ENCODE results near the gene GPR183. TPM values are rescaled to one million over a fixed set of nuclear protein-coding genes. Genes with fewer than 3 reads are reported as not detected.
"Not testable (repeated sequence)": the region's sequence is repeated elsewhere in the genome, so short reads cannot be mapped to it uniquely, and the experiment has no call there.

The GPR183 gene
- total and polyA plus RNA-seq, 10 of the 15 experiments (the other 5 are each of a cell fraction or from before 2014, with no cell fraction given) = 134 to 669 (median 225) TPM

DNA sequence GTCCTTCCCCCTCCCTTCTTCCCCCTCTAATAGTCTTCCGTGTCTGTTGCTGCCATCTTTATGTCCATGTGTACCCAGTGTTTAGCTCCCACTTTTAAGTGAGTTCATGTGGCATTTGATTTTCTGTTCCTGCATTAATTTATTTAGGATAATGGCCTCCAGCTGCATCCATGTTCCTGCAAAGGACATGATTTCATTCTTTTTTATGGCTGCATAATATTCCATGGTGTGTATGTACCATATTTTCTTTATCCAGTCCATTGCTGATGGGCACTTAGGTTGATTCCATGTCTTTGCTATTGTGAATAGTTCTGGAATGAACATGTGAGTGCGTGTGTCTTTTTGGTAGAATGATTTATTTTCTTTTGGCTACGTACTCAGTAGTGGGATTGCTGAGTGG is 58.0 kb downstream of the GPR183 start:
- H3K27ac ChIP-seq (ENCODE audit: control insufficient read depth, insufficient read depth); POLR2A ChIA-PET: not testable (repeated sequence)
- SMC1A ChIA-PET (ENCODE audit: uncharacterized antibody, unreplicated experiment) = interaction anchor here (0.6 kb wide), 1 partner anchor 143 kb away, joined by 3 read pairs; no protein-coding TSS in a partner anchor

DNA sequence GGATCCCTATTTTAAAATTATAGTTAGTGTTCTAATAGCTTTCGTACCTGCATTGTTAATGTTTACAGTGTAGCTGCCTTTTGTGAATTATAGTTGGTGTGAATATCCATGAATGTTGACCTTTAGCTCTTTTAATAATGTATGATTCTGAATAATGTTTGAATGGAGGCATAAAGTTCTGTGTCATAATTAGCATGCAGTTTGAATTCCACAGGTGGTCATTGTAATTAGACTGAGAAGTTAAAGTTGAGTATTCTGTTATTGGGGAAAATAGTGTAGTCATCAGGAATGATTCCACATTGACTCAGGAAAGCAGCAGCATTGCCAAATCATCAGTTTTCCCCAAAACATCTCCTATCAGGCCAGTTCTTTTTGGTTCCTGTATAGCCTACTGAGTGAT is 61.1 kb downstream of the GPR183 start:
- in situ Hi-C loops (cut with MboI) (no loop called here), intact Hi-C loops (cut with micrococcal nuclease; ENCODE audit: unreplicated experiment) (no loop called here)
- Histone ChIP-seq H3K79me2 (ENCODE audit: control insufficient read depth, insufficient read depth, low read length) (no peaks in the 10 kb centered on the region), H3K9ac (ENCODE audit: control insufficient read depth, insufficient read depth, low read length) (no peak overlapping the region), H3K36me3 (ENCODE audit: control insufficient read depth in 2 of 2, insufficient read depth in 2 of 2, low read length in 1 of 2) (peaks cover 0 to 5% of the 10 kb centered on the region in 2 experiments; a peak in 1 of 4 replicates), H3K4me1 (ENCODE audit: control insufficient read depth, insufficient read depth, low read length) (no peaks in the 10 kb centered on the region), H3K27me3 (replicated peaks in 1 of 2; ENCODE audit: control insufficient read depth in 2 of 2, insufficient read depth in 2 of 2, low read length in 1 of 2) (no peaks in the 10 kb centered on the region), H3K4me3 (no peak overlapping the region), H3K9me3 (replicated peaks; ENCODE audit: control insufficient read depth, insufficient read depth, low read length) (0 out of 3 replicates have a peak, but pooled peaks cover 2% of the 10 kb centered on the region), H3K27ac (ENCODE audit: control insufficient read depth, insufficient read depth) (no peak overlapping the region), H4K20me1 (ENCODE audit: control insufficient read depth, insufficient read depth) (no peaks in the 10 kb centered on the region), H3K4me2 (ENCODE audit: control insufficient read depth, insufficient read depth) (no peak overlapping the region), H2AFZ (ENCODE audit: control insufficient read depth, low read depth, low read length) (no peak overlapping the region)
- ChIA-PET POLR2A (no interaction called here), CTCF (interaction anchor here (0.7 to 1.8 kb wide), 2 partner anchors 20 to 70 kb away, joined by 3 to 5 read pairs; no protein-coding TSS in a partner anchor), SMC1A (ENCODE audit: uncharacterized antibody, unreplicated experiment) (interaction anchor here (0.7 to 1.9 kb wide), 3 partner anchors 13 to 41 kb away, joined by 3 to 4 read pairs (median 4); no protein-coding TSS in a partner anchor), RAD21 (ENCODE audit: unreplicated experiment) (interaction anchor here (1.7 kb wide), 1 partner anchor 70 kb away, joined by 3 read pairs; no protein-coding TSS in a partner anchor)
- TF ChIP-seq, protein P1, sequence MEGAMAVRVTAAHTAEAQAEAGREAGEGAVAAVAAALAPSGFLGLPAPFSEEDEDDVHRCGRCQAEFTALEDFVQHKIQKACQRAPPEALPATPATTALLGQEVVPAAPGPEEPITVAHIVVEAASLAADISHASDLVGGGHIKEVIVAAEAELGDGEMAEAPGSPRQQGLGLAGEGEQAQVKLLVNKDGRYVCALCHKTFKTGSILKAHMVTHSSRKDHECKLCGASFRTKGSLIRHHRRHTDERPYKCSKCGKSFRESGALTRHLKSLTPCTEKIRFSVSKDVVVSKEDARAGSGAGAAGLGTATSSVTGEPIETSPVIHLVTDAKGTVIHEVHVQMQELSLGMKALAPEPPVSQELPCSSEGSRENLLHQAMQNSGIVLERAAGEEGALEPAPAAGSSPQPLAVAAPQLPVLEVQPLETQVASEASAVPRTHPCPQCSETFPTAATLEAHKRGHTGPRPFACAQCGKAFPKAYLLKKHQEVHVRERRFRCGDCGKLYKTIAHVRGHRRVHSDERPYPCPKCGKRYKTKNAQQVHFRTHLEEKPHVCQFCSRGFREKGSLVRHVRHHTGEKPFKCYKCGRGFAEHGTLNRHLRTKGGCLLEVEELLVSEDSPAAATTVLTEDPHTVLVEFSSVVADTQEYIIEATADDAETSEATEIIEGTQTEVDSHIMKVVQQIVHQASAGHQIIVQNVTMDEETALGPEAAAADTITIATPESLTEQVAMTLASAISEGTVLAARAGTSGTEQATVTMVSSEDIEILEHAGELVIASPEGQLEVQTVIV (IDR thresholded peaks at IDR 0.05; ENCODE audit: borderline replicate concordance, partially characterized antibody) = no peak
- TF ChIP-seq CHD2 (IDR thresholded peaks at IDR 0.05; ENCODE audit: borderline replicate concordance, low read depth, low read length) (no peak), STAT1 (conservative IDR thresholded peaks at IDR 0.05) (no peak)
- ATAC-seq = no peak
- BruUV-seq (replicated peaks) = no TSS peak
- DNase-seq (ENCODE audit: low read depth, low spot score) = no peak
- FAIRE-seq = no peak
- 90% methylated on average over 1 of the region's 1 CpG for WGBS (ENCODE audit: insufficient coverage, insufficient replicate concordance, low lambda C conversion rate, missing lambda C conversion rate)

More for the DNA sequence above, 58.0 kb downstream of the GPR183 start:
- H2AFZ ChIP-seq (ENCODE audit: control insufficient read depth, low read depth, low read length); H3K9ac ChIP-seq (ENCODE audit: control insufficient read depth, insufficient read depth, low read length); ATAC-seq; H3K27me3 ChIP-seq (replicated peaks in 1 of 2; ENCODE audit: control insufficient read depth in 2 of 2, insufficient read depth in 2 of 2, low read length in 1 of 2); H3K4me2 ChIP-seq (ENCODE audit: control insufficient read depth, insufficient read depth); H3K9me3 ChIP-seq (replicated peaks; ENCODE audit: control insufficient read depth, insufficient read depth, low read length); FAIRE-seq; BruUV-seq (replicated peaks); intact Hi-C loops (cut with micrococcal nuclease; ENCODE audit: unreplicated experiment); H3K36me3 ChIP-seq (ENCODE audit: control insufficient read depth in 2 of 2, insufficient read depth in 2 of 2, low read length in 1 of 2); in situ Hi-C loops (cut with MboI); H3K4me1 ChIP-seq (ENCODE audit: control insufficient read depth, insufficient read depth, low read length); H3K4me3 ChIP-seq; DNase-seq (ENCODE audit: low read depth, low spot score); H4K20me1 ChIP-seq (ENCODE audit: control insufficient read depth, insufficient read depth); H3K79me2 ChIP-seq (ENCODE audit: control insufficient read depth, insufficient read depth, low read length); RAD21 ChIA-PET (ENCODE audit: unreplicated experiment): not testable (repeated sequence)
- 100% methylated on average over 3 of the region's 3 CpGs for WGBS (ENCODE audit: insufficient coverage, insufficient replicate concordance, low lambda C conversion rate, missing lambda C conversion rate)
- CTCF ChIA-PET = interaction anchor here (0.8 to 0.9 kb wide), 2 partner anchors 9 to 17 kb away, joined by 3 to 4 read pairs; partner anchors contain the start of gene GPR18

MicroRNA genes within 50 kb of the gene (microRNA counts, 767-probe panel; counts per million panel counts)
- microRNA hsa-miR-623 = 55.3 counts per million

Small RNA genes lying within 50 kb of the gene (microRNA-seq; reads per million reads assigned to microRNA genes)
- not detected for gene MIR623

Small RNA genes lying within 50 kb of the gene (small RNA-seq; reads per million reads assigned to genes)
- gene MIR623 = not detected

Other genes starting within 250 kb of the GPR183 start
- gene UBAC2, start 106.5 kb downstream of the GPR183 start, total RNA-seq (2014; rRNA removed) = 15.2 and 16.9 TPM in 2 replicates
- 12.1 and 13.4 TPM in 2 replicates for gene UBAC2, start 106.5 kb downstream of the GPR183 start, total RNA-seq (2014; rRNA removed; fragmentation: Illumina TruSeq; extraction: Trizol)
- 18.7 and 20.0 TPM in 2 replicates for gene UBAC2, start 106.5 kb downstream of the GPR183 start, total RNA-seq (2021)
- 54.6 and 60.2 TPM in 2 replicates for gene UBAC2, start 106.5 kb downstream of the GPR183 start, polyA plus RNA-seq (2011; rRNA removed)
- 18.0 and 22.3 TPM in 2 replicates for gene UBAC2, start 106.5 kb downstream of the GPR183 start, polyA plus RNA-seq (2014; fragmentation: Illumina TruSeq; extraction: Trizol)
- gene UBAC2, start 106.5 kb downstream of the GPR183 start, polyA plus RNA-seq (2014; fragmentation: Nextera tagmentation; extraction: Ambion mirVana) = 1 to 10 TPM; 3.0 to 4.1 TPM
- gene UBAC2, start 106.5 kb downstream of the GPR183 start, polyA plus RNA-seq (2014; rRNA removed) = 14.5 and 17.0 TPM in 2 replicates
- 10 to 100 TPM; 32.5 to 35.1 TPM for gene UBAC2, start 106.5 kb downstream of the GPR183 start, polyA plus RNA-seq (2016; fragmentation: Nextera tagmentation; extraction: Ambion mirVana)
- gene GPR18, start 49.0 kb downstream of the GPR183 start, total RNA-seq (2014; rRNA removed) = 4.9 and 5.1 TPM in 2 replicates
- gene GPR18, start 49.0 kb downstream of the GPR183 start, total RNA-seq (2014; rRNA removed; fragmentation: Illumina TruSeq; extraction: Trizol) = 5.3 and 6.2 TPM in 2 replicates
- 3.9 and 4.8 TPM in 2 replicates for gene GPR18, start 49.0 kb downstream of the GPR183 start, total RNA-seq (2021)
- 12.9 and 20.6 TPM in 2 replicates for gene GPR18, start 49.0 kb downstream of the GPR183 start, polyA plus RNA-seq (2011; rRNA removed)
- gene GPR18, start 49.0 kb downstream of the GPR183 start, polyA plus RNA-seq (2014; fragmentation: Illumina TruSeq; extraction: Trizol) = 8.4 and 12.7 TPM in 2 replicates
- 1 to 10 TPM; 3.9 to 8.4 TPM for gene GPR18, start 49.0 kb downstream of the GPR183 start, polyA plus RNA-seq (2014; fragmentation: Nextera tagmentation; extraction: Ambion mirVana)
- 3.3 and 4.4 TPM in 2 replicates for gene GPR18, start 49.0 kb downstream of the GPR183 start, polyA plus RNA-seq (2014; rRNA removed)
- 1 to 10 TPM; 4.3 to 5.5 TPM for gene GPR18, start 49.0 kb downstream of the GPR183 start, polyA plus RNA-seq (2016; fragmentation: Nextera tagmentation; extraction: Ambion mirVana)
- 89.3 and 113 TPM in 2 replicates for gene TM9SF2, start 194.1 kb upstream of the GPR183 start, total RNA-seq (2014; rRNA removed)
- 96.5 and 99.3 TPM in 2 replicates for gene TM9SF2, start 194.1 kb upstream of the GPR183 start, total RNA-seq (2014; rRNA removed; fragmentation: Illumina TruSeq; extraction: Trizol)
- 75.0 and 77.2 TPM in 2 replicates for gene TM9SF2, start 194.1 kb upstream of the GPR183 start, total RNA-seq (2021)
- 75.1 and 98.9 TPM in 2 replicates for gene TM9SF2, start 194.1 kb upstream of the GPR183 start, polyA plus RNA-seq (2011; rRNA removed)
- 81.2 and 95.6 TPM in 2 replicates for gene TM9SF2, start 194.1 kb upstream of the GPR183 start, polyA plus RNA-seq (2014; fragmentation: Illumina TruSeq; extraction: Trizol)
- gene TM9SF2, start 194.1 kb upstream of the GPR183 start, polyA plus RNA-seq (2014; fragmentation: Nextera tagmentation; extraction: Ambion mirVana) = 10 to 100 TPM; 34.6 to 42.5 TPM
- gene TM9SF2, start 194.1 kb upstream of the GPR183 start, polyA plus RNA-seq (2014; rRNA removed) = 51.8 and 62.9 TPM in 2 replicates
- gene TM9SF2, start 194.1 kb upstream of the GPR183 start, polyA plus RNA-seq (2016; fragmentation: Nextera tagmentation; extraction: Ambion mirVana) = 100 to 1,000 TPM; 122 to 128 TPM

Measured in GM12878 (cell line).